Prostate gland (tissue), 2 donors: ENCODE results near the gene KCND2.

Source experiments
- CTCF ChIP-seq, 4 experiments: fragments of 200-600 bp in 2 of 4; fragments of 450-650 bp in 2 of 4; sonication (generic) in 2 of 4; IDR thresholded peaks; 1 replicate in 3 of 4; 2 replicates in 1 of 4; pipeline ENCODE4 v1.5.1; 2016 to 2019; ENCODE audit warnings: antibody characterized with exemption in 4 of 4, mild to moderate bottlenecking in 2 of 4, moderate library complexity in 2 of 4
- POLR2A ChIP-seq: fragments of 450-650 bp; IDR thresholded peaks from one replicate; pipeline ENCODE4 v1.6.1; 2016; ENCODE audit warnings: antibody characterized with exemption, mild to moderate bottlenecking
- POLR2AphosphoS5 ChIP-seq: sonication (generic); formaldehyde crosslinking; IDR thresholded peaks from one replicate; pipeline ENCODE4 v1.6.1; 2017; ENCODE audit warnings: antibody characterized with exemption

GRCh38 chr7:120740348-120740747 lies 467.4 kb downstream of the KCND2 start:
- TF ChIP-seq CTCF (IDR thresholded peaks at IDR 0.05) (no peak), POLR2A (no peak), POLR2AphosphoS5 (no peak)
